Hepatocyte (in vitro differentiated cells): ENCODE results near the gene FAM53C. TPM values are rescaled to one million over a fixed set of nuclear protein-coding genes. Genes with fewer than 3 reads are reported as not detected.

Source experiments
- DNase-seq: peaks from one replicate; pipeline ENCODE4 v3.0.0-alpha.2; 2016; ENCODE audit warnings: low spot score
- H2AFZ ChIP-seq: fragments of 200-600 bp; sonication (generic); 2 replicates; pipeline ENCODE4 v1.6.0; 2016; ENCODE audit warnings: antibody characterized with exemption, mild to moderate bottlenecking
- H3K27ac ChIP-seq: fragments of 200-600 bp; sonication (generic); 2 replicates; pipeline ENCODE4 v1.5.1; 2016; ENCODE audit warnings: mild to moderate bottlenecking
- H3K27me3 ChIP-seq: fragments of 200-600 bp; sonication (generic); 2 replicates; pipeline ENCODE4 v1.6.1; 2016
- H3K36me3 ChIP-seq: fragments of 200-600 bp; sonication (generic); replicated peaks from 2 replicates; pipeline ENCODE4 v1.5.1; 2016; ENCODE audit warnings: low read depth; ENCODE audit not compliant: insufficient read depth
- H3K4me1 ChIP-seq: fragments of 200-600 bp; sonication (generic); 2 replicates; pipeline ENCODE4 v1.5.1; 2016; ENCODE audit warnings: mild to moderate bottlenecking, moderate library complexity; ENCODE audit not compliant: insufficient read depth
- H3K4me2 ChIP-seq: fragments of 200-600 bp; sonication (generic); 2 replicates; pipeline ENCODE4 v1.6.0; 2016
- H3K4me3 ChIP-seq: fragments of 200-600 bp; sonication (generic); 2 replicates; pipeline ENCODE4 v1.5.1; 2016; ENCODE audit warnings: mild to moderate bottlenecking
- H3K79me2 ChIP-seq: fragments of 200-600 bp; sonication (generic); 2 replicates; pipeline ENCODE4 v1.6.0; 2017; ENCODE audit warnings: mild to moderate bottlenecking
- H3K9me2 ChIP-seq: fragments of 200-600 bp; sonication (generic); replicated peaks from 2 replicates; pipeline ENCODE4 v1.6.0; 2017; ENCODE audit warnings: mild to moderate bottlenecking; ENCODE audit not compliant: insufficient read depth
- H3K9me3 ChIP-seq: fragments of 200-600 bp; sonication (generic); 2 replicates; pipeline ENCODE4 v1.5.1; 2016; ENCODE audit warnings: low read depth, mild to moderate bottlenecking
- H4K20me1 ChIP-seq: fragments of 200-600 bp; sonication (generic); 2 replicates; pipeline ENCODE4 v1.6.0; 2016; ENCODE audit warnings: mild to moderate bottlenecking; ENCODE audit not compliant: insufficient read depth, poor library complexity, severe bottlenecking
- CTCF ChIP-seq: fragments of 200-600 bp; sonication (generic); IDR thresholded peaks from 2 replicates; pipeline ENCODE4 v1.5.1; 2016; ENCODE audit warnings: antibody characterized with exemption, mild to moderate bottlenecking; ENCODE audit not compliant: poor library complexity
- EZH2 ChIP-seq: fragments of 200-600 bp; sonication (generic); IDR thresholded peaks from 2 replicates; pipeline ENCODE4 v1.6.1; 2016; ENCODE audit warnings: antibody characterized with exemption, mild to moderate bottlenecking, borderline replicate concordance
- EZH2phosphoT487 ChIP-seq: fragments of 200-600 bp; sonication (generic); IDR thresholded peaks from one replicate; pipeline ENCODE4 v1.6.1; 2018; ENCODE audit warnings: antibody characterized with exemption, mild to moderate bottlenecking, low read depth, moderate library complexity; ENCODE audit not compliant: unreplicated experiment, severe bottlenecking
- WGBS: methylation state at CpG from one replicate; pipeline ENCODE4 v1.1.6; 2016; ENCODE audit warnings: low lambda C conversion rate; ENCODE audit errors: missing lambda C conversion rate; 5-methylcytosine and 5-hydroxymethylcytosine counted together
- polyA plus RNA-seq: library from polyadenylated mRNA; unstranded; fragments of >200 nt; fragmentation: Nextera tagmentation; extraction: Ambion mirVana; gene quantifications from 2 replicates; pipeline ENCODE4 v1.2.1, GENCODE V29; 2016
- total RNA-seq: library from RNA; depleted of rRNA; stranded (reverse); fragments of >200 nt; gene quantifications from 2 replicates; pipeline ENCODE4 v1.2.3, GENCODE V29; 2014

Gene FAM53C
- total and polyA plus RNA-seq, 2 experiments from 2014 or later: 27.4 to 33.6 TPM

- H3K4me3 ChIP-seq: peak within 1 kb of the TSS; percentile 98
- H3K9me2 ChIP-seq: no peaks in the 10 kb centered on the region
- H2AFZ ChIP-seq: peak within 1 kb of the TSS; percentile 82
- no peaks in the 10 kb centered on the region for H3K9me3 ChIP-seq
- peaks cover 12% of the 10 kb centered on the region for H3K4me1 ChIP-seq
- H3K27ac ChIP-seq: peak within 1 kb of the TSS; percentile 99
- H3K36me3 ChIP-seq: no peaks in the 10 kb centered on the region
- TF ChIP-seq CTCF (peak; percentile 99), EZH2phosphoT487 (no peak)
- 15% methylated on average over 14 of the region's 30 CpGs for WGBS
- peaks cover 43% of the 10 kb centered on the region for H3K79me2 ChIP-seq
- no peaks in the 10 kb centered on the region for H3K27me3 ChIP-seq
- H4K20me1 ChIP-seq: peaks cover 22% of the 10 kb centered on the region
- H3K4me2 ChIP-seq: peak within 1 kb of the TSS; percentile 90
- DNase-seq: peak; percentile 93
Observed at GRCh38 chr5:138352071-138352721, 14.1 kb downstream of the FAM53C start, which contains the start of gene KDM3B. TSS of gene KDM3B (plus strand) at chr5:138352685. CDS start at chr5:138352796, 111 bp downstream.

- under 1% methylated on average over 33 of the region's 88 CpGs for WGBS
- TF ChIP-seq CTCF (peak; percentile 38), EZH2phosphoT487 (no peak)
- Histone ChIP-seq H2AFZ (peak overlapping the region; percentile 82), H3K4me1 (peaks cover 12% of the 10 kb centered on the region), H3K9me3 (no peaks in the 10 kb centered on the region), H3K27ac (peak overlapping the region; percentile 99), H3K36me3 (no peaks in the 10 kb centered on the region), H3K79me2 (peaks cover 50% of the 10 kb centered on the region), H3K4me3 (peak overlapping the region; percentile 98), H4K20me1 (peaks cover 30% of the 10 kb centered on the region), H3K4me2 (peak overlapping the region; percentile 90), H3K9me2 (no peaks in the 10 kb centered on the region), H3K27me3 (no peaks in the 10 kb centered on the region)
- peak; percentile 77 for DNase-seq
Observed at GRCh38 chr5:138352722-138353559, 14.9 kb downstream of the FAM53C start.

GRCh38 chr5:138353560-138354080 lies 15.6 kb downstream of the FAM53C start:
- Histone ChIP-seq H2AFZ (peak overlapping the region; percentile 82), H3K27me3 (no peaks in the 10 kb centered on the region), H3K4me2 (peak overlapping the region; percentile 90), H3K36me3 (no peaks in the 10 kb centered on the region), H3K9me2 (no peaks in the 10 kb centered on the region), H4K20me1 (peaks cover 34% of the 10 kb centered on the region), H3K27ac (peak overlapping the region; percentile 99), H3K4me1 (peaks cover 12% of the 10 kb centered on the region), H3K4me3 (peak overlapping the region; percentile 98), H3K9me3 (no peaks in the 10 kb centered on the region), H3K79me2 (peaks cover 57% of the 10 kb centered on the region)
- TF ChIP-seq EZH2phosphoT487: no peak
- TF ChIP-seq CTCF: no peak
- TF ChIP-seq EZH2: no peak
- 4% methylated on average over 11 of the region's 11 CpGs for whole genome bisulfite sequencing
- DNase-seq: no peak
